ENCODE data around the gene TPCN2. TPM values are rescaled to one million over a fixed set of nuclear protein-coding genes. Genes with fewer than 3 reads are reported as not detected.

Gene TPCN2
- total RNA-seq, 2 experiments from 2014 or later = 18.0 to 22.1 TPM

- ChIA-PET POLR2A (no interaction called here), CTCF (interaction anchor here (1.4 kb wide), 1 partner anchor 12 kb away, joined by 4 read pairs; no protein-coding TSS in a partner anchor)
- H3K4me3 Mint-ChIP-seq = no peak overlapping the region
- no peak overlapping the region for H3K27ac Mint-ChIP-seq
- peaks cover 4% of the 10 kb centered on the region for H3K27me3 Mint-ChIP-seq
- H3K4me1 Mint-ChIP-seq = no peaks in the 10 kb centered on the region
- no peak for DNase-seq
- peaks cover 3% of the 10 kb centered on the region for H3K9me3 Mint-ChIP-seq
- H3K36me3 Mint-ChIP-seq (ENCODE audit: low read depth) = no peaks in the 10 kb centered on the region
Measured at GRCh38 chr11:69154211-69154913, 105.6 kb downstream of the TPCN2 start.

GRCh38 chr11:69154938-69155301, 106.2 kb downstream of the TPCN2 start:
- Mint-ChIP-seq H3K9me3 (peaks cover 3% of the 10 kb centered on the region), H3K4me3 (no peak overlapping the region), H3K27ac (no peak overlapping the region), H3K4me1 (no peaks in the 10 kb centered on the region), H3K36me3 (ENCODE audit: low read depth) (no peaks in the 10 kb centered on the region), H3K27me3 (peaks cover 4% of the 10 kb centered on the region)
- ChIA-PET POLR2A (no interaction called here), CTCF (interaction anchor here (1.4 kb wide), 1 partner anchor 12 kb away, joined by 4 read pairs; no protein-coding TSS in a partner anchor)
- no peak for DNase-seq

- Mint-ChIP-seq H3K27me3 (peaks cover 4% of the 10 kb centered on the region), H3K9me3 (no peaks in the 10 kb centered on the region), H3K27ac (no peak within 1 kb of the TSS), H3K4me1 (no peaks in the 10 kb centered on the region), H3K36me3 (ENCODE audit: low read depth) (no peaks in the 10 kb centered on the region), H3K4me3 (no peak within 1 kb of the TSS)
- ChIA-PET POLR2A (no interaction called here), CTCF (interaction anchor here (1.2 kb wide), 1 partner anchor 9 kb away, joined by 4 read pairs; no protein-coding TSS in a partner anchor)
- no peak for DNase-seq
Measured at GRCh38 chr11:69155302-69156234, 106.8 kb downstream of the TPCN2 start, which contains the start of gene SMIM38. TSS of gene SMIM38 (plus strand) at chr11:69155935. CDS start at chr11:69157847, 1,912 bp downstream.

GRCh38 chr11:69156235-69156639, 107.5 kb downstream of the TPCN2 start:
- ChIA-PET POLR2A (no interaction called here), CTCF (interaction anchor here (1.2 kb wide), 1 partner anchor 10 kb away, joined by 4 read pairs; no protein-coding TSS in a partner anchor)
- no peak for DNase-seq
- no peak overlapping the region for H3K4me3 Mint-ChIP-seq
- H3K9me3 Mint-ChIP-seq = no peaks in the 10 kb centered on the region
- H3K27me3 Mint-ChIP-seq = peaks cover 4% of the 10 kb centered on the region
- no peaks in the 10 kb centered on the region for H3K36me3 Mint-ChIP-seq (ENCODE audit: low read depth)
- H3K4me1 Mint-ChIP-seq = no peaks in the 10 kb centered on the region
- H3K27ac Mint-ChIP-seq = no peak overlapping the region

GRCh38 chr11:69156673-69157155, 108.0 kb downstream of the TPCN2 start:
- Mint-ChIP-seq H3K27ac (no peak overlapping the region), H3K4me3 (no peak overlapping the region)
- CTCF ChIA-PET = interaction anchor here (1.2 kb wide), 1 partner anchor 10 kb away, joined by 4 read pairs; no protein-coding TSS in a partner anchor

GRCh38 chr11:69157156-69157821, 108.6 kb downstream of the TPCN2 start:
- POLR2A ChIA-PET = no interaction called here

More at GRCh38 chr11:69156673-69157155, 108.0 kb downstream of the TPCN2 start:
- H3K9me3 Mint-ChIP-seq = no peaks in the 10 kb centered on the region
- no peaks in the 10 kb centered on the region for H3K4me1 Mint-ChIP-seq
- POLR2A ChIA-PET = no interaction called here
- no peak for DNase-seq
- H3K27me3 Mint-ChIP-seq = peaks cover 4% of the 10 kb centered on the region
- no peaks in the 10 kb centered on the region for H3K36me3 Mint-ChIP-seq (ENCODE audit: low read depth)

DNA sequence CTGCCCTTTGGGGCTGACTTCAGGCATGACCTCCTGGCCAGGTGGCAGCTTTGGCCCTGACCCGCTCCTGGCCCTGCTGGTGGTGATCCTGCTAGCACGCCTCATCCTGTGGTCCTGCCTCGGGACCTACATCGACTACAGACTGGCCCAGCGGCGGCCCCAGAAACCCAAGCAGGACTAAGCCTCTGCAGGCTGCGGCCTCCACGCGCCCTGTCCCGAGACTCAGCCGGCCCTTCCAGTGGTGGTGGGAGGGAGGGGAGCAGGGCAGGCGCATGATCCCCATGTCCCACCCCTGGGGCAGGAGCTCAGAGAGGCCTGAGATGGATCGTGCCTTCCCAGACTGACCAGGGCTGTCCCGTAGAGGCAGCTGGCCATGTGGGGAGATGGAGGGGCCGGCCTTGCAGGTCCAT, 109.1 kb downstream of the TPCN2 start:
- ChIA-PET POLR2A (no interaction called here), CTCF (no interaction called here)
- Mint-ChIP-seq H3K4me1 (no peaks in the 10 kb centered on the region), H3K27ac (no peak overlapping the region), H3K4me3 (no peak overlapping the region), H3K9me3 (peaks cover 2% of the 10 kb centered on the region), H3K36me3 (ENCODE audit: low read depth) (no peaks in the 10 kb centered on the region), H3K27me3 (peaks cover 4% of the 10 kb centered on the region)
- no peak for DNase-seq

More at GRCh38 chr11:69157156-69157821, 108.6 kb downstream of the TPCN2 start:
- H3K36me3 Mint-ChIP-seq (ENCODE audit: low read depth) = no peaks in the 10 kb centered on the region
- H3K27me3 Mint-ChIP-seq = peaks cover 4% of the 10 kb centered on the region
- H3K27ac Mint-ChIP-seq = no peak overlapping the region
- CTCF ChIA-PET = interaction anchor here (0.5 kb wide), 1 partner anchor 1023 kb away, joined by 4 read pairs; no protein-coding TSS in a partner anchor
- DNase-seq = no peak
- H3K9me3 Mint-ChIP-seq = no peaks in the 10 kb centered on the region
- H3K4me1 Mint-ChIP-seq = no peaks in the 10 kb centered on the region
- no peak overlapping the region for H3K4me3 Mint-ChIP-seq

- Mint-ChIP-seq H3K27me3 (peaks cover 4% of the 10 kb centered on the region), H3K9me3 (peaks cover 2% of the 10 kb centered on the region), H3K36me3 (ENCODE audit: low read depth) (no peaks in the 10 kb centered on the region), H3K27ac (no peak overlapping the region), H3K4me1 (no peaks in the 10 kb centered on the region), H3K4me3 (no peak overlapping the region)
- no peak for DNase-seq
- ChIA-PET CTCF (no interaction called here), POLR2A (no interaction called here)
Measured at GRCh38 chr11:69158301-69159149, 109.8 kb downstream of the TPCN2 start.

DNA sequence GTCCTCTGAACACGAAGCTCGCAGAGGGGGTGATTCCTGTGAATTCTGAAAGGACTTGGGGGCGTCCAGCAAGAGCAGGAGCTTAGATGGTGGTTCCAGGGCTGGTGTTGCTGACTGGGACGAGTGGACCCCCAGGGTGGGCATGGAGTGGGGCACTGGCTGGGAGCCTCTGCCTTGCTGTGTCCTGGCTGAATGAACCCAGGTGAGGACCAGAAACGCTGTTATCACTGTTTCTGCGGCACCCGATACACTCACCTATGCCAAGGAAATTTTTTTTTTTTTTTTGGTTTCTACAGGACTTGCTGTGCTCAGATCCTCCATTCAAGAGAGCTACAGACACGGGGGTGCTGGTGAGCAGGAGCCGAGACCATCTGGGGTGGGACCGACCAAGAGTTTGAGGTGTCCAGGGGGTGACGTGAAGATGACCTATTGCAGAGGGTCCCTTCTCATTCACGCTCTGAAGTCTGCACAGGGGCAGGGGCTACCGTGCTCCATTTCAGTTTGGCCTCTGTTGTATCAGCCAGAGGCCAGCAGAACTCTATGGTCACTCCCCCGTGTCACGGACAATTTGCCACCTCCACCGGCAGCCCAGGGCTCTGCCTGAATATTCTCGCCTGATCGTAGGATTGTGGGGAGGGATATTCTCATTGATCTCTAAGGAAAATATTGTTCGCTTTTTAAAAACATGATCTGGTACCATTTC, 110.6 kb downstream of the TPCN2 start:
- no peak for DNase-seq
- ChIA-PET POLR2A (no interaction called here), CTCF (no interaction called here)
- no peaks in the 10 kb centered on the region for H3K4me1 Mint-ChIP-seq
- no peak overlapping the region for H3K4me3 Mint-ChIP-seq
- H3K9me3 Mint-ChIP-seq = peaks cover 2% of the 10 kb centered on the region
- H3K27me3 Mint-ChIP-seq = peaks cover 4% of the 10 kb centered on the region
- no peaks in the 10 kb centered on the region for H3K36me3 Mint-ChIP-seq (ENCODE audit: low read depth)
- H3K27ac Mint-ChIP-seq = no peak overlapping the region

DNA sequence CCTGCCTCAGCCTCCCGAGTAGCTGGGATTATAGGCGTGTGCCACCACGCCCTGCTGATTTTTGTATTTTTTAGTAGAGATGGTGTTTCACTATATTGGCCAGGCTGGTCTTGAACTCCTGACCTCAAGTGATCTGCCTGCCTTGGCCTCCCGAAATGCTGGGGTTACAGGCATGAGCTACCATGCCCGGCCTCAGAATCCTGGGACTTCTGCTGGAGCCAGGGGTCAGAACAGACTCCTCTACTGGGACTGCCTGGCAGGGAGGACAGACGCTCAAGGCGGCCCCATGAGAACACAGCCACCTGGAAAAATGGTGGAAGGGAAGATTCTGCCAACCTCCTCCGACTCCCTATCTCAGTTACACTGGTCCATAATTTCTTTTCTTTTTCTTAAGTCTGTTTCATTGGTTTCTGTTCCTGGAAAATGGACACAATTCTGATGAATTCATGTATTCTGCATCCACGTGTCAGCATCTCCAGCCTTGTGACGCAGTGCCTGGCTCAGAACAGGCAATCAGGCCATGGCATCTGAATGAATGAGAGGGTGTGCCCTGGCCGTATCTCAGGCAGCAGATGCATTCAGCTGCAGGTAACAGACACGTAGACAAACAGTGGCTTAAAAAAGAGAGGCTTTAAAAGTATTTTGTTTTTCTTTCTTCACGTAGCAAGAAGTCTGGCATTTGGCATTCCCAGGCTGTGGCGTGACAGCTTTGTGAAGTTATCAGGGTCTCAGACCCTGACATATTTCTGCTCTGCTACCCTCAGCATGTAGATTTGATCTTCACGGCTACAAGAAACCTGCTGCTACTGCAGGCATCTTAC, 111.8 kb downstream of the TPCN2 start:
- Mint-ChIP-seq H3K4me3 (no peak overlapping the region), H3K27ac (no peak overlapping the region), H3K27me3 (peaks cover 4% of the 10 kb centered on the region), H3K36me3 (ENCODE audit: low read depth) (no peaks in the 10 kb centered on the region), H3K4me1 (no peaks in the 10 kb centered on the region), H3K9me3 (peaks cover 2% of the 10 kb centered on the region)
- DNase-seq = no peak
- ChIA-PET POLR2A (no interaction called here), CTCF (no interaction called here)

DNA sequence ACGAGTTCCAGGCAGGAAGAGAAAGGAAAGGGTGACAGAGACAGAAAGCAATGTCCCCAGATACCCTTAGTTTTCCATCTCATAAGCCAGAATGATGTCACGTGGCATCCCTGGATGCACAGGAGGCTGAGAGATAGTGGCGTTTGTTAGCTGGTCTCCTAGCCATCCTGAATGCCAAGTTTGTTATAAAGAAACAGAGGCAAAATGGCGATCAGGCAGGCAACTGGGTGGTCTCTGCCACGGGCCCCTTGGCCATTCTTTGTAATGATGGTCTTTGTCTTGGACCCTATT, 112.3 kb downstream of the TPCN2 start:
- H3K27me3 Mint-ChIP-seq = peaks cover 4% of the 10 kb centered on the region
- ChIA-PET POLR2A (no interaction called here), CTCF (no interaction called here)
- H3K4me3 Mint-ChIP-seq = no peak overlapping the region
- H3K36me3 Mint-ChIP-seq (ENCODE audit: low read depth) = no peaks in the 10 kb centered on the region
- peaks cover 2% of the 10 kb centered on the region for H3K9me3 Mint-ChIP-seq
- H3K4me1 Mint-ChIP-seq = no peaks in the 10 kb centered on the region
- no peak overlapping the region for H3K27ac Mint-ChIP-seq
- DNase-seq = no peak

Measured in activated CD4-positive, alpha-beta T cell treated with anti-CD3 and anti-CD28 coated beads, Interleukin-2, amount 10 ng/mL, durations not matched to agents 7 days and 5 days (primary cell).